CD14-positive monocyte (primary cell): ENCODE measurements around the gene CLEC18A. TPM values are rescaled to one million over a fixed set of nuclear protein-coding genes. Genes with fewer than 3 reads are reported as not detected.
"Not testable (repeated sequence)": the region's sequence is repeated elsewhere in the genome, so short reads cannot be mapped to it uniquely, and the experiment has no call there.

Source experiments
- DNase-seq, 3 donors: peaks; one replicate each; pipeline ENCODE4 v3.0.0-alpha.2; 2011 to 2022
- H2AFZ ChIP-seq: 2 replicates; pipeline ENCODE4 v1.6.0; 2012; ENCODE audit warnings: mild to moderate bottlenecking, low read depth, low read length, inconsistent platforms; ENCODE audit not compliant: insufficient read depth, poor library complexity, severe bottlenecking
- H3K27ac ChIP-seq, 2 donors: 1 replicate in 1 of 2; 2 replicates in 1 of 2; pipeline ENCODE4 v1.5.1; 2012 to 2013; ENCODE audit warnings: low read length in 2 of 2, control low read depth in 1 of 2, inconsistent platforms in 1 of 2, low read depth in 1 of 2, mild to moderate bottlenecking in 1 of 2
- H3K27me3 ChIP-seq, 2 donors: one replicate each; pipeline versions ENCODE4 v1.6.0 to v1.6.1; 2011 to 2013; ENCODE audit warnings: low read length in 2 of 2; ENCODE audit not compliant: control insufficient read depth in 2 of 2, insufficient read depth in 2 of 2
- H3K36me3 ChIP-seq, 2 donors: replicated peaks in 1 of 2; 1 replicate in 1 of 2; 2 replicates in 1 of 2; pipeline versions ENCODE4 v1.5.1 to v1.6.1; 2012 to 2013; ENCODE audit warnings: low read length in 2 of 2, control low read depth in 1 of 2, inconsistent platforms in 1 of 2, mild to moderate bottlenecking in 1 of 2; ENCODE audit not compliant: insufficient read depth in 2 of 2, control insufficient read depth in 1 of 2
- H3K4me1 ChIP-seq, 2 donors: 1 replicate in 1 of 2; 2 replicates in 1 of 2; pipeline versions ENCODE4 v1.5.1 to v1.6.1; 2012 to 2013; ENCODE audit warnings: low read length in 2 of 2, control low read depth in 1 of 2, inconsistent platforms in 1 of 2, mild to moderate bottlenecking in 1 of 2, moderate library complexity in 1 of 2; ENCODE audit not compliant: insufficient read depth in 2 of 2, control insufficient read depth in 1 of 2
- H3K4me2 ChIP-seq: replicated peaks from 2 replicates; pipeline ENCODE3; 2012; ENCODE audit warnings: low read length, moderate library complexity, mild to moderate bottlenecking; ENCODE audit not compliant: poor library complexity, severe bottlenecking; ENCODE audit errors: extremely low read depth
- H3K4me3 ChIP-seq, 3 experiments: fragments of 200-600 bp in 1 of 3; sonication (generic) in 1 of 3; replicated peaks in 1 of 3; 1 replicate in 2 of 3; 2 replicates in 1 of 3; pipeline ENCODE4 v1.5.1; 2011 to 2013; ENCODE audit warnings: low read length in 3 of 3, mild to moderate bottlenecking in 3 of 3, control low read depth in 2 of 3, low read depth in 2 of 3, inconsistent platforms in 1 of 3, moderate library complexity in 1 of 3
- H3K79me2 ChIP-seq: 2 replicates; pipeline ENCODE4 v1.6.0; 2012; ENCODE audit warnings: mild to moderate bottlenecking, control low read depth, inconsistent platforms, low read length, moderate library complexity; ENCODE audit not compliant: insufficient read depth
- H3K9ac ChIP-seq: 2 replicates; pipeline ENCODE4 v1.6.0; 2017; ENCODE audit warnings: low read length, mild to moderate bottlenecking; ENCODE audit not compliant: insufficient read depth, poor library complexity, severe bottlenecking
- H3K9me3 ChIP-seq, 2 donors: replicated peaks in 1 of 2; 1 replicate in 1 of 2; 2 replicates in 1 of 2; pipeline versions ENCODE4 v1.5.1 to v1.6.1; 2012 to 2013; ENCODE audit warnings: low read length in 2 of 2, control low read depth in 1 of 2; ENCODE audit not compliant: control insufficient read depth in 1 of 2, insufficient read depth in 1 of 2
- H4K20me1 ChIP-seq: 2 replicates; pipeline ENCODE4 v1.6.0; 2012; ENCODE audit warnings: mild to moderate bottlenecking, low read length, control low read depth, moderate library complexity; ENCODE audit not compliant: insufficient read depth
- H3K27ac Mint-ChIP-seq, 7 donors: one replicate each; pipeline ENCODE4 v1.8.0; 2020; ENCODE audit warnings: mild to moderate bottlenecking in 7 of 7, mixed read lengths in 7 of 7, moderate library complexity in 6 of 7, inconsistent platforms in 2 of 7
- H3K27me3 Mint-ChIP-seq, 3 donors: one replicate each; pipeline ENCODE4 v1.8.0; 2021 to 2022; ENCODE audit warnings: low read depth in 3 of 3, mild to moderate bottlenecking in 3 of 3, mixed read lengths in 3 of 3, moderate library complexity in 3 of 3, inconsistent platforms in 1 of 3
- H3K36me3 Mint-ChIP-seq, 2 donors: one replicate each; pipeline ENCODE4 v1.8.0; 2020; ENCODE audit warnings: mixed read lengths in 2 of 2, inconsistent platforms in 1 of 2, mild to moderate bottlenecking in 1 of 2
- H3K4me1 Mint-ChIP-seq: one replicate; pipeline ENCODE4 v1.8.0; 2020; ENCODE audit warnings: mild to moderate bottlenecking, mixed read lengths
- H3K4me3 Mint-ChIP-seq, 2 donors: one replicate each; pipeline ENCODE4 v1.8.0; 2020; ENCODE audit warnings: mild to moderate bottlenecking in 2 of 2, mixed read lengths in 2 of 2, moderate library complexity in 1 of 2
- H3K9me3 Mint-ChIP-seq, 7 donors: one replicate each; pipeline ENCODE4 v1.8.0; 2020 to 2022; ENCODE audit warnings: mixed read lengths in 7 of 7, mild to moderate bottlenecking in 6 of 7, moderate library complexity in 6 of 7, inconsistent platforms in 2 of 7
- WGBS: methylation state at CpG from one replicate; pipeline ENCODE4 v1.1.5; 2013; ENCODE audit warnings: missing lambda C conversion rate; ENCODE audit not compliant: insufficient coverage; 5-methylcytosine and 5-hydroxymethylcytosine counted together
- intact Hi-C, 2 donors: fragments of 100-400 bp; cut with micrococcal nuclease; formaldehyde crosslinking; loops; one replicate each; pipeline versions ENCODE4 v1.15.0 to v1.15.1; 2023
- polyA plus RNA-seq, 3 donors: library from polyadenylated mRNA; depleted of rRNA in 1 of 3; unstranded in 2 of 3; stranded (reverse) in 1 of 3; fragments of 300-500 nt in 2 of 3; fragments of >200 nt in 1 of 3; fragmentation: Illumina TruSeq in 2 of 3; gene quantifications; 1 replicate in 2 of 3; 2 replicates in 1 of 3; pipeline ENCODE4 v1.2.3, GENCODE V29; 2012 to 2021

Gene CLEC18A
- polyA plus RNA-seq, 3 donors: 2.7 TPM; not detected in 2

DNA sequence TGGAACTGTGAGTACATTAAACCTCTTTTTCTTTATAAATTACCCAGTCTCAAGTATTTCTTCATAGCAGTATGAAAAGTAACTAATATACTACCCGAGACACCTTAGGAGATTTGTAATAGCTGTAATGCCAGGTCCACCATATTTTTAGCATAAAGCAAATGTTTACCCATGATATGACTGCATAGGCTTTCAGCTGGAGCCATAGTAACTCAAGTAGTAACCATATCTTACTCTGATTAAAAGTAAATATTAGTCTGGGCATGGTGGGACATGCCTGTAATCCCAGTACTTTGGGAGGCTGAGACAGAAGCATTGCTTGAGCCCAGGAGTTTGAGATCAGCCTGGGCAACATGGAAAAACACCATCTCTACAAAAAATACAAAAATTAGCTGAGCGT, 52.4 kb downstream of the CLEC18A start:
- peaks cover 22 to 38% of the 10 kb centered on the region in 2 donors for H3K36me3 Mint-ChIP-seq
- DNase-seq, H3K36me3 ChIP-seq, H2AFZ ChIP-seq, H3K4me1 Mint-ChIP-seq, H3K9me3 ChIP-seq, intact Hi-C loops, H3K4me3 Mint-ChIP-seq, H3K4me2 ChIP-seq, H3K9me3 Mint-ChIP-seq, H3K4me1 ChIP-seq, H4K20me1 ChIP-seq, H3K79me2 ChIP-seq, H3K27me3 Mint-ChIP-seq, H3K27ac Mint-ChIP-seq, H3K9ac ChIP-seq, H3K27ac ChIP-seq, H3K4me3 ChIP-seq, H3K27me3 ChIP-seq: not testable (repeated sequence)
- no CpG with 5 or more reads among the region's 2 CpGs for WGBS

GRCh38 chr16:70008604-70009003, 57.5 kb downstream of the CLEC18A start:
- H3K36me3 Mint-ChIP-seq: peaks cover 41 to 63% of the 10 kb centered on the region in 2 donors
- intact Hi-C loops: not testable (repeated sequence)
- H3K36me3 ChIP-seq: peaks cover 10 to 14% of the 10 kb centered on the region in 2 donors

GRCh38 chr16:70010615-70011014, 59.5 kb downstream of the CLEC18A start:
- H3K27ac Mint-ChIP-seq, intact Hi-C loops, H3K9ac ChIP-seq, H3K4me2 ChIP-seq, H4K20me1 ChIP-seq, H3K4me3 Mint-ChIP-seq, DNase-seq, H3K27me3 Mint-ChIP-seq, H3K79me2 ChIP-seq, H2AFZ ChIP-seq, H3K27ac ChIP-seq, H3K4me1 ChIP-seq, H3K9me3 Mint-ChIP-seq, H3K27me3 ChIP-seq, H3K9me3 ChIP-seq, H3K4me3 ChIP-seq, H3K4me1 Mint-ChIP-seq: not testable (repeated sequence)
- 95% methylated on average over 7 of the region's 8 CpGs for whole genome bisulfite sequencing
- peaks cover 49 to 71% of the 10 kb centered on the region in 2 donors for H3K36me3 Mint-ChIP-seq
- H3K36me3 ChIP-seq: peaks cover 13 to 16% of the 10 kb centered on the region in 2 donors

More at GRCh38 chr16:70008604-70009003, 57.5 kb downstream of the CLEC18A start:
- not testable (repeated sequence) for H3K27me3 Mint-ChIP-seq, H3K79me2 ChIP-seq, H3K9me3 Mint-ChIP-seq, H3K27ac ChIP-seq, H3K27me3 ChIP-seq, H3K9ac ChIP-seq, H3K4me2 ChIP-seq, H4K20me1 ChIP-seq, H3K4me3 Mint-ChIP-seq, H3K9me3 ChIP-seq, H3K4me1 Mint-ChIP-seq, H2AFZ ChIP-seq, H3K4me3 ChIP-seq, H3K27ac Mint-ChIP-seq, H3K4me1 ChIP-seq, DNase-seq
- WGBS: no CpG with 5 or more reads among the region's 3 CpGs

DNA sequence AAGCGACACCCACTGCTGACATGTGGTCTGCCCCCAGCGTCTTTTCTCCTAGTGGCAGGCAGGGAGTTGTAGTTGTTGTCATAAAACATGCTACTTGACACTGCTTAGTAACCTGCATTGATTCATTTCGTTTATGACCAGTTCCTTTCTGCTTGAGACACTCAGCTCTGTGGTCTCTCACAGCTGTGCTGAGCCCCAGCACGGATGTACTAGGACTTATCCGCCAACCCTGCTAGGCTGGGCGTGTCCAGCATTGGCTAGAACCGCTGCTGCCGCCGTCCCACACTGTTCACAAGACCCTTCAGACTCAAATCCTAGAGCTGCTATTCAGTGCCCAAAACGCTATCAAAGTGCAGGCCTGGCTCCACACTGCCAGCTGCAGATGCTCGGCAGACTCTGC, 60.0 kb downstream of the CLEC18A start:
- H3K4me1 ChIP-seq, H3K79me2 ChIP-seq, H3K4me2 ChIP-seq, H3K4me1 Mint-ChIP-seq, H3K27me3 ChIP-seq, H3K27ac ChIP-seq, DNase-seq, H3K27me3 Mint-ChIP-seq, H2AFZ ChIP-seq, H3K4me3 Mint-ChIP-seq, H3K9ac ChIP-seq, H4K20me1 ChIP-seq, H3K9me3 ChIP-seq, H3K4me3 ChIP-seq, H3K9me3 Mint-ChIP-seq, intact Hi-C loops: not testable (repeated sequence)
- peak overlapping the region in 1 of 7 donors; percentile 31 for H3K27ac Mint-ChIP-seq
- peaks cover 53 to 72% of the 10 kb centered on the region in 2 donors for H3K36me3 Mint-ChIP-seq
- no CpG with 5 or more reads among the region's 11 CpGs for WGBS
- H3K36me3 ChIP-seq: peaks cover 13 to 19% of the 10 kb centered on the region in 2 donors
